GM13976 (cell line): ENCODE results near the gene PRR30.

Experiments used
- DNase-seq: peaks from one replicate; pipeline ENCODE4 v3.0.0; 2012; ENCODE audit warnings: low spot score
- in situ Hi-C: fragments of 300-500 bp; cut with MboI; formaldehyde crosslinking; loops from one replicate; pipeline ENCODE4 v1.12.0; 2022; ENCODE audit warnings: low sequenced_read_pairs, mixed read lengths, inconsistent platforms; ENCODE audit not compliant: unreplicated experiment
- TF ChIP-seq, protein P1 (sequence below): IDR thresholded peaks from 2 replicates; pipeline ENCODE4 v1.5.1; 2012; ENCODE audit warnings: borderline replicate concordance, mild to moderate bottlenecking; ENCODE audit not compliant: insufficient read depth; ENCODE audit errors: extremely low read depth, missing control alignments, control extremely low read depth

The PRR30 gene

DNA sequence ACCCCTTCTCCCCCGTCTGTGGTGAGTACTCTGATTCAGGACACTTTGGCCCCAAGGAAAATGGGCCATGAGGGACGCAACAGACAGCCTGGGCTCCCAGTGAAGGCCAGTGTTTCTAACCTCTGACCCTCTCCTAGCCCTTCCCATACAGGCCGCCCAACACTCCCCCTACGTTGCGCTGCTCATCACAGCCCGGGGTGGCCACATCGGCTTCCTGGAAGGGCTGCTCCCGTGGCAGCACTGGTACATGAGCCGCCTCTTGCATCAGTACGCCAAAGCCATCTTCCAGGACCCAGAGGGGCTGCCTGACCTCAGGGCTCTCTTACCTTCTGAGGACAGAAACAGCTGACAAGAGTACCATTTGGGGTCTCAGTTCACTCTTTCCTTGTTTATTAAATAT is 8.8 kb downstream of the PRR30 start:
- no peak for DNase-seq
- TF ChIP-seq, protein P1, sequence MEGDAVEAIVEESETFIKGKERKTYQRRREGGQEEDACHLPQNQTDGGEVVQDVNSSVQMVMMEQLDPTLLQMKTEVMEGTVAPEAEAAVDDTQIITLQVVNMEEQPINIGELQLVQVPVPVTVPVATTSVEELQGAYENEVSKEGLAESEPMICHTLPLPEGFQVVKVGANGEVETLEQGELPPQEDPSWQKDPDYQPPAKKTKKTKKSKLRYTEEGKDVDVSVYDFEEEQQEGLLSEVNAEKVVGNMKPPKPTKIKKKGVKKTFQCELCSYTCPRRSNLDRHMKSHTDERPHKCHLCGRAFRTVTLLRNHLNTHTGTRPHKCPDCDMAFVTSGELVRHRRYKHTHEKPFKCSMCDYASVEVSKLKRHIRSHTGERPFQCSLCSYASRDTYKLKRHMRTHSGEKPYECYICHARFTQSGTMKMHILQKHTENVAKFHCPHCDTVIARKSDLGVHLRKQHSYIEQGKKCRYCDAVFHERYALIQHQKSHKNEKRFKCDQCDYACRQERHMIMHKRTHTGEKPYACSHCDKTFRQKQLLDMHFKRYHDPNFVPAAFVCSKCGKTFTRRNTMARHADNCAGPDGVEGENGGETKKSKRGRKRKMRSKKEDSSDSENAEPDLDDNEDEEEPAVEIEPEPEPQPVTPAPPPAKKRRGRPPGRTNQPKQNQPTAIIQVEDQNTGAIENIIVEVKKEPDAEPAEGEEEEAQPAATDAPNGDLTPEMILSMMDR, result no peak
- in situ Hi-C loops, result no loop called here

DNA sequence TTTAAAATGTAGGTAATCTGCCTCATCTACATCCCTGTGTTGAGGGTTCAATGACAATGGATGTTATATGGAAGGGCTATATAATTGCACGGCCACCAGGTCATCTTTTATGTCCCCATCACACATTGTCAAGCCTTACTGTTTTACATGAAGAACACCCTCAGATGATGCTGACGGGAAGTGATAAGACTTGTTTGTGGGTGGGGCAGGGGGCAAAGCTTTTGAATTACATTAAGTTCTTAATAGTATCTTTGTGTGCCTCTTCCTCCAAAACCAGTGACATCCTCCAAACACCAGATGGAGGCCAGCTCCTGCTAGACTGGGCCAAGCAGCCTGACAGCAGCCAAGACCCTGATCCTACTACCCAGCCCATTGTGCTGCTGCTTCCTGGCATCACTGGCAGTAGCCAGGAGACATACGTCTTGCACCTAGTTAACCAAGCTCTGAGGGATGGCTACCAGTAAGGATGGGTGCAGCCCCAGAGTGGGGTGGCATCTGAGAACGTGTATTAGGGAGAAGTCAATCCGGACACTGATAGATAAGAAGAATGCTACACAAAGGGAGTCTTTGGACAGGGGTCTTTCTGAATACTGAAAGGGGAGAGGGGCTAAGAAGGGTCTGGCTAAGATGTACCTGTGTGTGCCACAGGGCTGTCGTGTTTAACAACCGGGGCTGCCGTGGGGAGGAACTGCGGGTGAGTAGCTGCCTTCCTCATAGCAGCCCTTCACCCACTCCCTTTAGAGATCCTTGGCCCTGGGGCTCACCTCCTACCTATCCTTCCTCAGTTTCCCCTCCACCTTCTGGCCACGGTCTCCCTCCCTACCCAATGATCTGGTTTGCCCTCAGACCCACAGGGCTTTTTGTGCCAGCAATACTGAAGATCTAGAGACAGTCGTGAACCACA is 10.3 kb downstream of the PRR30 start:
- in situ Hi-C loops, result no loop called here
- no peak for DNase-seq
- TF ChIP-seq, protein P1, result no peak

DNA sequence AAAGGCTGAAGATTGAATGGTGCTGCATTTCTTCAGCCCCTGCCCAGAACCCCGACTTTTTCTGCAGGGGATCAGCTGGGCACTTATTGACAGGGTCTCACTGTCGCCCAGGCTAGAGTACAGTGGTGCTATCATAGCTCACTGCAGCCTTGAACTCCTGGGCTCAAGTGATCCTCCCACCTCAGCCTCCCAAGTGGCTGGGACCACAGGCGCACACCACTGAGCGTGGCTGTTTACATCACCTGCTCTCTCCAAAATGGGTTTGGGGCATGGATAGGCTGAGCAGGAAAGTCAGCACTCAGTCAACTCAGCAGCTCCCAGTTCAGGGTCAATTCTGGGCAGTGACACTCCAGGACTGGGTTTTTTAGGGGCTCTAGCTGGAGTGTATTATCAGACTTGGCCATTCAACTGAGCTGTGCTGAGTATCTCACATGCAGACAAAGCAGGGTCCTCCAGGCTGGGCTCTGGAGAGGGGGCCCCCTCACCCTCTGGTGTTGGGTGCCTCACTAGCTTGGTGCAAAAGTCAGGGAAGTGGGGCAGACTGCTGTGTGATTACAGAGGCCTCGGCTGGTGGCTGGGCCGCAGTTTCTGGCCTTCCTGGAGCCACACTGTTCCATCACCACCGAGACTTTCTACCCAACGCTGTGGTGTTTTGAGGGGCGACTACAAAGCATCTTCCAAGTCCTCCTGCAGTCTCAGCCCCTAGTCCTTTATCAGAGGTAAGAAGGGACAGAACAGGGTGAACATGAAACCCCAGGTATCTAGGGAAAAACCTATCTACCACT is 11.1 kb downstream of the PRR30 start:
- TF ChIP-seq, protein P1, result no peak
- no peak for DNase-seq
- in situ Hi-C loops, result no loop called here

DNA sequence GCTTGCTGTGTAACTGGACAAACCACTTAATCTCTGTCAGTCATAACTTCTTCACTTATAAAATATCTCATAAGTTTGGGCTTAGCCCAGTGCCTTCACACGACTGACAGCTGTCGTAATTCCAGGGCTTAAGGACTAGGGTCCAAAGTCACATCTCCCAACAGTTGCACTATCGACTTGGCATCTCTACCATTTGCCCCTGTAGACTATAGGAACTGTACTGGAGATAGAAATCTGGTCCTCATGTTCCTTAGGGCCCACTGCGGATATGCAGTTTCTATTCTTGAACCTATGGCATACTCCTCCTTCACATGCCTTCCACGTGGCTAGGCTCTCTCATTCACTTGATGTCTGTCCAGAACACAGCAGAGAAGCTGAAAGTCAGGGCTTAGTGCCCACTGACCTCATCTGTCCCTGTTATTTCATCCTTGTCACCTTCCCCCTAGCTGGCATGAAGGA is 12.9 kb downstream of the PRR30 start:
- DNase-seq, result no peak
- in situ Hi-C loops, result no loop called here
- TF ChIP-seq, protein P1, result no peak

DNA sequence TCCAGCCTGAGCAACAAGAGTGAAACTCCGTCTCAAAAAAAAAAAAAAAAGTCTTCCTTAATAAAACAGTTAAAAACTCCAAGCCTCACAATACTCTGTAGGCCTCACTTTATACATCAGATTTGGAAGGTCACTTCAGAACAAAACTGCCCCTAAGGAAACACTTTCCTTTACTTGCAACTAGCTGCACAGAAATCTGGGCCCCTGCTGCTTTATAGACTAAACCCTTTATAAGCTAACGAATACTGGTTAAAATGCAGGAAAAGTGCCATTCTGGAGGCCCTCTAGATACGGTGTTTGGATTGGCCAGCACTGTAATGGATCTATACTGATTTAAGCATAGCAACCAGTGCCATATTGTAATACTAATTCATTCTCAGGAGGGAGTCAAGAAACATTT is 14.1 kb downstream of the PRR30 start:
- DNase-seq, result no peak
- TF ChIP-seq, protein P1, result no peak
- in situ Hi-C loops, result no loop called here

DNA sequence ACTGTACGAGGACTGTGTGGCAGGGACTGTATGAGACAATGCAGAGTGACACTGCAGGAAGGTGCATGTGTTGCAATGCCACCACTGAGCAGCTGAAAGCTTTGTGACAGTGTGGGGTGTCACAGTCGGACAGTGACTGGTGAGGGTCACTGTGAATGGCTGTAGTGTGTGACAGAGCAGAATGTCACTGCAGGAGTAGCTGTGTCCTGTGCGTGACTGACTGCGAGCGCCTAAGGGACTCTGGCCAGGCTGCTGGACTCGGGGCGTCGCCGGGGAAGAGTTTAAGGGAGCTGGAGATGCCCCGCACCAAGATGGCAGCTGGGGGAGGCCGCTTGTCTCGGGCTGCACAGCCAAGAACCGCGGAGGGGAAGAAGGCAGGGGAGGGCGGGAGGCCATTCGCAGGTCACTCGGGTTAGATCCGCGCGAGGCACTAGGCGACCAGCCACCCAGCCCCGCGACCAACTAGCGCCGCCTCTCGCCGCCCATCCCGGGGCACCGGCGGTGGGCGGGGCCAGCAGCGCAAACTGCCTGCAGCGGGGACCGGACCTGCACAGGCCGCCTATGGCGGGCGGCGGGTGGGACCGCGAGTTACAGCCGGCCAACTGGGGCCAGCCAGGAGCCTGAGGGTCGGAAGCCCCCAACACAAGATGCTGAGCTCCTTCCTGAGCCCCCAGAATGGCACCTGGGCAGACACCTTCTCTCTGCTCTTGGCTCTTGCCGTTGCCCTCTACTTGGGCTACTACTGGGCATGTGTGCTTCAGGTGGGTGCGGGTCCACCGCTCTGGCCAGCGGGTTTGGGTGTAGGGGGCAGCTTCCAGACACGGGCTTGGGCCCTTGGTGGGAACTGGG is 15.7 kb downstream of the PRR30 start, which contains the start of gene ABHD1:
Gene ABHD1 (plus strand): TSS at position 514 of the 849 bp plus-strand sequence. CDS start 134 bp downstream, at position 648.
- in situ Hi-C loops, result no loop called here
- TF ChIP-seq, protein P1, result peak; percentile 3
- peak; percentile 81 for DNase-seq
